ENCODE results near the gene ROPN1.
A peak's percentile ranks its signal among the peaks of the same experiment; 100 is the strongest.

Gene ROPN1

GRCh38 chr3:123960781-123961507 is 31.0 kb downstream of the ROPN1 start, which contains the start of gene CCDC14:
TSS of gene CCDC14 (minus strand) at chr3:123961229. CDS start at chr3:123961173, 56 bp downstream.
- Histone ChIP-seq H3K4me3 (ENCODE audit: low read depth, low read length) (peak within 1 kb of the TSS; percentile 79), H3K79me1 (ENCODE audit: low read length) (peaks cover 6% of the 10 kb centered on the region), H2BK5ac (ENCODE audit: low read depth, low read length, poor library complexity) (peak within 1 kb of the TSS; percentile 94), H3K18ac (ENCODE audit: low read length) (peak within 1 kb of the TSS; percentile 86), H3K27me3 (ENCODE audit: insufficient read depth, low read length) (no peaks in the 10 kb centered on the region), H3K27ac (ENCODE audit: low read depth, low read length) (peak within 1 kb of the TSS; percentile 90), H4K8ac (ENCODE audit: low read depth, low read length) (peak within 1 kb of the TSS; percentile 99), H4K12ac (ENCODE audit: low read depth, low read length) (peak within 1 kb of the TSS; percentile 94), H3K9me3 (ENCODE audit: insufficient read depth, low read depth, low read length) (no peaks in the 10 kb centered on the region), H2BK120ac (ENCODE audit: insufficient read depth, low read length, poor library complexity) (peak within 1 kb of the TSS; percentile 85), H3K9ac (ENCODE audit: low read length) (peak within 1 kb of the TSS; percentile 83), H2AK5ac (ENCODE audit: low read length) (peak within 1 kb of the TSS; percentile 59), H3K23ac (ENCODE audit: low read length) (no peak within 1 kb of the TSS), H3K4me1 (ENCODE audit: control insufficient read depth in 1 of 2, insufficient read depth in 2 of 2, low read length in 2 of 2) (no peaks in the 10 kb centered on the region), H3K4ac (ENCODE audit: low read depth, low read length) (peak within 1 kb of the TSS; percentile 90), H3K79me2 (ENCODE audit: control insufficient read depth, insufficient read depth, low read length, poor library complexity) (peaks cover 5% of the 10 kb centered on the region), H3K14ac (ENCODE audit: low read length) (peak within 1 kb of the TSS; percentile 98), H2BK12ac (ENCODE audit: low read length) (peak within 1 kb of the TSS; percentile 50), H3K4me2 (ENCODE audit: low read length) (peak within 1 kb of the TSS; percentile 79), H4K91ac (ENCODE audit: low read depth, low read length) (peak within 1 kb of the TSS; percentile 79), H2AFZ (ENCODE audit: insufficient read depth, low read length, poor library complexity) (peak within 1 kb of the TSS; percentile 83), H3K36me3 (ENCODE audit: control insufficient read depth in 1 of 2, insufficient read depth in 2 of 2, low read length in 2 of 2) (no peaks in the 10 kb centered on the region)
- peak; percentile 96 to 97 for DNase-seq
- WGBS (ENCODE audit: extremely low coverage, insufficient coverage, insufficient read length), result no CpG with 5 or more reads among the region's 55 CpGs

GRCh38 chr3:123953735-123954134 is 38.2 kb downstream of the ROPN1 start:
- Histone ChIP-seq H4K12ac (ENCODE audit: low read depth, low read length) (no peak overlapping the region), H2BK12ac (ENCODE audit: low read length) (no peak overlapping the region), H3K79me2 (ENCODE audit: control insufficient read depth, insufficient read depth, low read length, poor library complexity) (no peaks in the 10 kb centered on the region), H3K9me3 (ENCODE audit: insufficient read depth, low read depth, low read length) (no peaks in the 10 kb centered on the region), H3K18ac (ENCODE audit: low read length) (no peak overlapping the region), H2AK5ac (ENCODE audit: low read length) (no peak overlapping the region), H4K91ac (ENCODE audit: low read depth, low read length) (no peak overlapping the region), H2BK5ac (ENCODE audit: low read depth, low read length, poor library complexity) (no peak overlapping the region), H2BK120ac (ENCODE audit: insufficient read depth, low read length, poor library complexity) (no peak overlapping the region), H2AFZ (ENCODE audit: insufficient read depth, low read length, poor library complexity) (no peak overlapping the region), H4K8ac (ENCODE audit: low read depth, low read length) (no peak overlapping the region), H3K23ac (ENCODE audit: low read length) (no peak overlapping the region), H3K4ac (ENCODE audit: low read depth, low read length) (no peak overlapping the region), H3K4me2 (ENCODE audit: low read length) (no peak overlapping the region), H3K79me1 (ENCODE audit: low read length) (no peaks in the 10 kb centered on the region), H3K27ac (ENCODE audit: low read depth, low read length) (no peak overlapping the region), H3K36me3 (ENCODE audit: control insufficient read depth in 1 of 2, insufficient read depth in 2 of 2, low read length in 2 of 2) (peaks cover 2 to 13% of the 10 kb centered on the region in 2 experiments), H3K4me1 (ENCODE audit: control insufficient read depth in 1 of 2, insufficient read depth in 2 of 2, low read length in 2 of 2) (no peaks in the 10 kb centered on the region), H3K4me3 (ENCODE audit: low read depth, low read length) (no peak overlapping the region), H3K27me3 (ENCODE audit: insufficient read depth, low read length) (no peaks in the 10 kb centered on the region), H3K14ac (ENCODE audit: low read length) (no peak overlapping the region), H3K9ac (ENCODE audit: low read length) (no peak overlapping the region)
- DNase-seq, result no peak
- no CpG with 5 or more reads among the region's 4 CpGs for WGBS (ENCODE audit: extremely low coverage, insufficient coverage, insufficient read length)

GRCh38 chr3:123952844-123953520 is 38.9 kb downstream of the ROPN1 start:
- no peak overlapping the region for H2BK120ac ChIP-seq (ENCODE audit: insufficient read depth, low read length, poor library complexity)
- H2BK12ac ChIP-seq (ENCODE audit: low read length), result no peak overlapping the region
- peaks cover 5 to 19% of the 10 kb centered on the region in 2 experiments for H3K36me3 ChIP-seq (ENCODE audit: control insufficient read depth in 1 of 2, insufficient read depth in 2 of 2, low read length in 2 of 2)
- H4K12ac ChIP-seq (ENCODE audit: low read depth, low read length), result no peak overlapping the region
- no peak overlapping the region for H2AK5ac ChIP-seq (ENCODE audit: low read length)
- no peaks in the 10 kb centered on the region for H3K79me1 ChIP-seq (ENCODE audit: low read length)
- H3K9me3 ChIP-seq (ENCODE audit: insufficient read depth, low read depth, low read length), result no peaks in the 10 kb centered on the region
- WGBS (ENCODE audit: extremely low coverage, insufficient coverage, insufficient read length), result no CpG with 5 or more reads among the region's 4 CpGs
- no peak overlapping the region for H3K4me3 ChIP-seq (ENCODE audit: low read depth, low read length)
- no peak overlapping the region for H3K14ac ChIP-seq (ENCODE audit: low read length)
- no peaks in the 10 kb centered on the region for H3K4me1 ChIP-seq (ENCODE audit: control insufficient read depth in 1 of 2, insufficient read depth in 2 of 2, low read length in 2 of 2)
- no peak overlapping the region for H3K4me2 ChIP-seq (ENCODE audit: low read length)
- H2BK5ac ChIP-seq (ENCODE audit: low read depth, low read length, poor library complexity), result no peak overlapping the region
- H3K4ac ChIP-seq (ENCODE audit: low read depth, low read length), result no peak overlapping the region
- no peak overlapping the region for H3K23ac ChIP-seq (ENCODE audit: low read length)
- no peak overlapping the region for H3K27ac ChIP-seq (ENCODE audit: low read depth, low read length)
- no peak overlapping the region for H2AFZ ChIP-seq (ENCODE audit: insufficient read depth, low read length, poor library complexity)
- no peak overlapping the region for H3K9ac ChIP-seq (ENCODE audit: low read length)
- H4K91ac ChIP-seq (ENCODE audit: low read depth, low read length), result no peak overlapping the region
- no peaks in the 10 kb centered on the region for H3K79me2 ChIP-seq (ENCODE audit: control insufficient read depth, insufficient read depth, low read length, poor library complexity)
- no peaks in the 10 kb centered on the region for H3K27me3 ChIP-seq (ENCODE audit: insufficient read depth, low read length)
- no peak overlapping the region for H3K18ac ChIP-seq (ENCODE audit: low read length)
- no peak for DNase-seq
- H4K8ac ChIP-seq (ENCODE audit: low read depth, low read length), result no peak overlapping the region

- no peak overlapping the region for H4K91ac ChIP-seq (ENCODE audit: low read depth, low read length)
- H2BK120ac ChIP-seq (ENCODE audit: insufficient read depth, low read length, poor library complexity), result no peak overlapping the region
- no peak overlapping the region for H4K8ac ChIP-seq (ENCODE audit: low read depth, low read length)
- H3K27me3 ChIP-seq (ENCODE audit: insufficient read depth, low read length), result no peaks in the 10 kb centered on the region
- DNase-seq, result no peak
- no peaks in the 10 kb centered on the region for H3K9me3 ChIP-seq (ENCODE audit: insufficient read depth, low read depth, low read length)
- H3K14ac ChIP-seq (ENCODE audit: low read length), result no peak overlapping the region
- H3K18ac ChIP-seq (ENCODE audit: low read length), result no peak overlapping the region
- H3K27ac ChIP-seq (ENCODE audit: low read depth, low read length), result no peak overlapping the region
- no peaks in the 10 kb centered on the region for H3K4me1 ChIP-seq (ENCODE audit: control insufficient read depth in 1 of 2, insufficient read depth in 2 of 2, low read length in 2 of 2)
- H3K9ac ChIP-seq (ENCODE audit: low read length), result no peak overlapping the region
- H4K12ac ChIP-seq (ENCODE audit: low read depth, low read length), result no peak overlapping the region
- H2AFZ ChIP-seq (ENCODE audit: insufficient read depth, low read length, poor library complexity), result no peak overlapping the region
- H3K4ac ChIP-seq (ENCODE audit: low read depth, low read length), result no peak overlapping the region
- no peak overlapping the region for H2BK5ac ChIP-seq (ENCODE audit: low read depth, low read length, poor library complexity)
- no peak overlapping the region for H2BK12ac ChIP-seq (ENCODE audit: low read length)
- no peak overlapping the region for H3K4me3 ChIP-seq (ENCODE audit: low read depth, low read length)
- H3K79me1 ChIP-seq (ENCODE audit: low read length), result no peaks in the 10 kb centered on the region
- H3K36me3 ChIP-seq (ENCODE audit: control insufficient read depth in 1 of 2, insufficient read depth in 2 of 2, low read length in 2 of 2), result peaks cover 5 to 23% of the 10 kb centered on the region in 2 experiments
- H3K79me2 ChIP-seq (ENCODE audit: control insufficient read depth, insufficient read depth, low read length, poor library complexity), result no peaks in the 10 kb centered on the region
- H3K4me2 ChIP-seq (ENCODE audit: low read length), result no peak overlapping the region
- no CpG with 5 or more reads among the region's 6 CpGs for WGBS (ENCODE audit: extremely low coverage, insufficient coverage, insufficient read length)
- H2AK5ac ChIP-seq (ENCODE audit: low read length), result no peak overlapping the region
- no peak overlapping the region for H3K23ac ChIP-seq (ENCODE audit: low read length)
Measured at GRCh38 chr3:123951522-123952447, 40.1 kb downstream of the ROPN1 start.
